Measurements from ENCODE around the gene ULK4. TPM values are rescaled to one million over a fixed set of nuclear protein-coding genes. Genes with fewer than 3 reads are reported as not detected.

The ULK4 gene
- total RNA-seq, 2 donors from 2014 or later, result 11.1 to 17.9 TPM

GRCh38 chr3:41912280-41912679, 49.6 kb downstream of the ULK4 start:
- peaks cover 32% of the 10 kb centered on the region for H3K36me3 Mint-ChIP-seq (ENCODE audit: low read depth)
- 93 to 100% methylated on average over 1 of the region's 1 CpG for WGBS, 2 experiments (ENCODE audit: insufficient coverage in 1 of 2, insufficient read length in 1 of 2)
- Histone ChIP-seq H3K4me1 (ENCODE audit: control insufficient read depth, insufficient read depth, low read length) (no peaks in the 10 kb centered on the region), H3K9ac (ENCODE audit: extremely low read depth, low read length, poor library complexity, severe bottlenecking) (no peak overlapping the region), H3K27me3 (ENCODE audit: control insufficient read depth, insufficient read depth, low read length, poor library complexity, severe bottlenecking) (no peaks in the 10 kb centered on the region), H3K27ac (ENCODE audit: low read depth, low read length) (no peak overlapping the region), H3K9me3 (ENCODE audit: control insufficient read depth, low read length) (no peaks in the 10 kb centered on the region), H3K4me3 (ENCODE audit: low read length) (no peak overlapping the region), H3K36me3 (ENCODE audit: control insufficient read depth, insufficient read depth, low read length) (no peaks in the 10 kb centered on the region)
- no peak for DNase-seq
- H3K4me1 Mint-ChIP-seq, result no peaks in the 10 kb centered on the region
- TF ChIP-seq, protein P1, sequence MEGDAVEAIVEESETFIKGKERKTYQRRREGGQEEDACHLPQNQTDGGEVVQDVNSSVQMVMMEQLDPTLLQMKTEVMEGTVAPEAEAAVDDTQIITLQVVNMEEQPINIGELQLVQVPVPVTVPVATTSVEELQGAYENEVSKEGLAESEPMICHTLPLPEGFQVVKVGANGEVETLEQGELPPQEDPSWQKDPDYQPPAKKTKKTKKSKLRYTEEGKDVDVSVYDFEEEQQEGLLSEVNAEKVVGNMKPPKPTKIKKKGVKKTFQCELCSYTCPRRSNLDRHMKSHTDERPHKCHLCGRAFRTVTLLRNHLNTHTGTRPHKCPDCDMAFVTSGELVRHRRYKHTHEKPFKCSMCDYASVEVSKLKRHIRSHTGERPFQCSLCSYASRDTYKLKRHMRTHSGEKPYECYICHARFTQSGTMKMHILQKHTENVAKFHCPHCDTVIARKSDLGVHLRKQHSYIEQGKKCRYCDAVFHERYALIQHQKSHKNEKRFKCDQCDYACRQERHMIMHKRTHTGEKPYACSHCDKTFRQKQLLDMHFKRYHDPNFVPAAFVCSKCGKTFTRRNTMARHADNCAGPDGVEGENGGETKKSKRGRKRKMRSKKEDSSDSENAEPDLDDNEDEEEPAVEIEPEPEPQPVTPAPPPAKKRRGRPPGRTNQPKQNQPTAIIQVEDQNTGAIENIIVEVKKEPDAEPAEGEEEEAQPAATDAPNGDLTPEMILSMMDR (conservative IDR thresholded peaks at IDR 0.05), result no peak
- H3K9me3 Mint-ChIP-seq, result no peaks in the 10 kb centered on the region
- H3K27ac Mint-ChIP-seq, result no peak overlapping the region
- no peaks in the 10 kb centered on the region for H3K27me3 Mint-ChIP-seq (ENCODE audit: insufficient read depth)
- H3K4me3 Mint-ChIP-seq, result no peak overlapping the region

GRCh38 chr3:41907330-41908073, 54.4 kb downstream of the ULK4 start:
- H3K27me3 ChIP-seq (ENCODE audit: control insufficient read depth, insufficient read depth, low read length, poor library complexity, severe bottlenecking), result no peaks in the 10 kb centered on the region
- H3K4me1 Mint-ChIP-seq, result peaks cover 4% of the 10 kb centered on the region
- no peaks in the 10 kb centered on the region for H3K9me3 Mint-ChIP-seq
- H3K9ac ChIP-seq (ENCODE audit: extremely low read depth, low read length, poor library complexity, severe bottlenecking), result no peak overlapping the region
- no peak overlapping the region for H3K4me3 Mint-ChIP-seq
- H3K36me3 Mint-ChIP-seq (ENCODE audit: low read depth), result peaks cover 47% of the 10 kb centered on the region
- no peak overlapping the region for H3K4me3 ChIP-seq (ENCODE audit: low read length)
- 86% methylated on average over 3 of the region's 3 CpGs; no CpG with 5 or more reads in 1 of the 2 experiments for WGBS, 2 experiments (ENCODE audit: insufficient coverage in 1 of 2, insufficient read length in 1 of 2)
- H3K4me1 ChIP-seq (ENCODE audit: control insufficient read depth, insufficient read depth, low read length), result no peaks in the 10 kb centered on the region
- H3K9me3 ChIP-seq (ENCODE audit: control insufficient read depth, low read length), result no peaks in the 10 kb centered on the region
- no peaks in the 10 kb centered on the region for H3K27me3 Mint-ChIP-seq (ENCODE audit: insufficient read depth)
- H3K27ac Mint-ChIP-seq, result no peak overlapping the region
- H3K27ac ChIP-seq (ENCODE audit: low read depth, low read length), result no peak overlapping the region
- TF ChIP-seq, protein P1 (conservative IDR thresholded peaks at IDR 0.05), result no peak
- DNase-seq, result no peak
- no peaks in the 10 kb centered on the region for H3K36me3 ChIP-seq (ENCODE audit: control insufficient read depth, insufficient read depth, low read length)

DNA sequence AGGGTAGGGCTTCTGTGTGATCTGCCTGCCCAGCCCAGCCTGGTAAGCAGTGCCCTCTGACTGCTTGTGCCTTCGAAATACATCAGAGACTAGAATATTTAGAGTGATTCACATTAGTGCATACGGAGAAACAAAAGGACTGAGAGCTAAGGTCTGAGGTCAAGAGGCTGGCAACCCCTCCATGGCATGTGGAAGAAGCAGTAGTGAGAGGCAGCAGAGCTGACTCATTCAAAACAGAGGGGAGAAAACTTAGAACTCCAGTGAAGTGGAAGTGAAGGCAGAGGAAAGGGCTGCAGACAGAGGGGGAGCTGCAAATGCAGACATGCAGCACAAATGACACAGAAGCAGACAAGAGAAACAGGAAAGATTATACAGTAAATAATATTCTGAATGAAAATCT, 61.6 kb downstream of the ULK4 start:
- Histone ChIP-seq H3K4me3 (ENCODE audit: low read length) (no peak overlapping the region), H3K27ac (ENCODE audit: low read depth, low read length) (no peak overlapping the region), H3K36me3 (ENCODE audit: control insufficient read depth, insufficient read depth, low read length) (no peaks in the 10 kb centered on the region), H3K4me1 (ENCODE audit: control insufficient read depth, insufficient read depth, low read length) (no peaks in the 10 kb centered on the region), H3K9ac (ENCODE audit: extremely low read depth, low read length, poor library complexity, severe bottlenecking) (no peak overlapping the region), H3K27me3 (ENCODE audit: control insufficient read depth, insufficient read depth, low read length, poor library complexity, severe bottlenecking) (no peaks in the 10 kb centered on the region), H3K9me3 (ENCODE audit: control insufficient read depth, low read length) (no peaks in the 10 kb centered on the region)
- no peaks in the 10 kb centered on the region for H3K27me3 Mint-ChIP-seq (ENCODE audit: insufficient read depth)
- no peak overlapping the region for H3K4me3 Mint-ChIP-seq
- no peak overlapping the region for H3K27ac Mint-ChIP-seq
- peaks cover 4% of the 10 kb centered on the region for H3K4me1 Mint-ChIP-seq
- DNase-seq, result peak; percentile 41
- no peaks in the 10 kb centered on the region for H3K9me3 Mint-ChIP-seq
- peaks cover 16% of the 10 kb centered on the region for H3K36me3 Mint-ChIP-seq (ENCODE audit: low read depth)
- 44 to 72% methylated on average over 1 to 2 of the region's 2 CpGs for WGBS, 2 experiments (ENCODE audit: insufficient coverage in 1 of 2, insufficient read length in 1 of 2)
- TF ChIP-seq, protein P1 (conservative IDR thresholded peaks at IDR 0.05), result no peak

All from endodermal cell (in vitro differentiated cells).